ENCODE data around the gene SMCP.

- TF ChIP-seq CTCF (IDR thresholded peaks at IDR 0.05; ENCODE audit: low read depth, low read length, poor library complexity, severe bottlenecking) = no peak
- TF ChIP-seq EZH2phosphoT487 (IDR thresholded peaks at IDR 0.05; ENCODE audit: borderline replicate concordance, low read length) = no peak
These were observed 1.6 kb downstream of the SMCP start for GRCh38 chr1:152879559-152880198.

Data from DOHH2 (cell line).